Heart left ventricle (tissue), 16 donors: Measurements from ENCODE around the gene NNAT. TPM values are rescaled to one million over a fixed set of nuclear protein-coding genes. Genes with fewer than 3 reads are reported as not detected.

Experiments used
- ATAC-seq, 4 donors: fragments of 200-7000 bp; cut with Tn5 transposase; one replicate each; pipeline ENCODE4 v1.9.1; 2020 to 2022; ENCODE audit warnings: moderate library complexity in 4 of 4, mild to moderate bottlenecking in 3 of 4, moderate number of reproducible peaks in 1 of 4
- DNase-seq, 5 donors: peaks; one replicate each; pipeline ENCODE4 v3.0.0-alpha.2; 2020
- H3K27ac ChIP-seq, 12 donors: fragments of 200-600 bp; sonication (generic) in 4 of 12; one replicate each; pipeline versions ENCODE4 v1.5.0 to v1.8.0; 2016 to 2022; ENCODE audit warnings: mild to moderate bottlenecking in 2 of 12
- H3K27me3 ChIP-seq, 9 donors: fragments of 200-600 bp; sonication (generic) in 2 of 9; one replicate each; pipeline versions ENCODE4 v1.5.1 to v1.8.0; 2016 to 2022; ENCODE audit warnings: mild to moderate bottlenecking in 3 of 9
- H3K36me3 ChIP-seq, 9 donors: fragments of 200-600 bp; sonication (generic) in 2 of 9; one replicate each; pipeline versions ENCODE4 v1.5.0 to v1.8.0; 2018 to 2022; ENCODE audit warnings: mild to moderate bottlenecking in 2 of 9
- H3K4me1 ChIP-seq, 12 donors: fragments of 200-600 bp; sonication (generic) in 4 of 12; one replicate each; pipeline versions ENCODE4 v1.5.0 to v1.8.0; 2016 to 2022; ENCODE audit warnings: mild to moderate bottlenecking in 3 of 12
- H3K4me3 ChIP-seq, 12 donors: fragments of 200-600 bp; sonication (generic) in 4 of 12; one replicate each; pipeline versions ENCODE4 v1.5.0 to v1.8.0; 2017 to 2022; ENCODE audit warnings: mild to moderate bottlenecking in 9 of 12, moderate library complexity in 4 of 12
- H3K9me3 ChIP-seq, 12 donors: fragments of 200-600 bp; sonication (generic) in 4 of 12; one replicate each; pipeline versions ENCODE4 v1.5.0 to v1.8.0; 2016 to 2022; ENCODE audit warnings: mild to moderate bottlenecking in 1 of 12
- CTCF ChIP-seq, 12 donors: fragments of 200-600 bp; sonication (generic) in 4 of 12; IDR thresholded peaks; one replicate each; pipeline versions ENCODE4 v1.5.0 to v1.8.0; 2018 to 2022; ENCODE audit warnings: antibody characterized with exemption in 12 of 12, mild to moderate bottlenecking in 5 of 12
- POLR2A ChIP-seq, 2 donors: fragments of 450-650 bp; IDR thresholded peaks; one replicate each; pipeline ENCODE4 v1.6.1; 2017; ENCODE audit warnings: antibody characterized with exemption in 2 of 2, mild to moderate bottlenecking in 2 of 2, moderate library complexity in 2 of 2
- WGBS, 4 donors: extraction: QIAGEN DNeasy Blood & Tissue Kit in 2 of 4; methylation state at CpG; one replicate each; pipeline versions ENCODE4 v1.1.5 to v1.1.7; 2013 to 2018; 5-methylcytosine and 5-hydroxymethylcytosine counted together
- intact Hi-C, 10 donors: fragments of 100-400 bp; cut with DNase I; formaldehyde crosslinking; loops; one replicate each; pipeline versions ENCODE4 v1.11.1 to v1.14.2; 2022
- polyA plus RNA-seq, 2 donors: library from polyadenylated mRNA; stranded (reverse); fragments of 200-250 nt; gene quantifications; one replicate each; pipeline ENCODE4 v1.2.3, GENCODE V29; 2013
- total RNA-seq, 9 donors: library from RNA; depleted of rRNA in 2 of 9; stranded (reverse); fragments of >200 nt in 2 of 9; fragmentation: NEBNext Ultra II Directional in 3 of 9; extraction: Animal tissue kit (Norgen Biotek cat#: 25700) in 3 of 9; gene quantifications; one replicate each; pipeline versions ENCODE4 v1.1.0 to v1.2.4, GENCODE V29; 2016 to 2023
- donor health status: ischemic (EF 13 %, LVEDD 7.1; RV severe dilation, severe dysfunction).
- donor health status: healthy with polysubstance abuse.
- donor health status: DM: no; HTN: yes; CAD: no.
- donor health status: DM: no; HTN: no; CAD: no.
- donor health status: ischemic (EF 25% LVEDD 6.9; RV normal size, moderate dysfunction).
- donor health status: ischemic (EF 25% LVEDD 5.7; RV mildly dilated, moderate dysfunction).
- donor health status: healthy.
- donor health status: DM: yes; HTN: yes; CAD: no.
- donor health status: ischemic (EF 35%, LVEDD 5.7; RV mildly dilated, moderate dysfunction).
- donor health status: nonischemic (EF 11% LVEDD 7.7; RV severe dilation, severe dysfunction).
- donor health status: DM: yes; HTN: yes; CAD: no.
- donor health status: PGD.
- donor health status: ischemic (EF 29% LVEDD 5.4; RV normal size, mild dysfunction).
- donor health status: nonischemic (EF 23%, LVEDD 6.1; RV moderate dilation, normal function).

The NNAT gene
- total and polyA plus RNA-seq, 11 donors = 0.23 to 4.6 (median 0.57) TPM; not detected in 5

GRCh38 chr20:37564388-37565133 lies 43.5 kb downstream of the NNAT start:
- Histone ChIP-seq H3K4me1 (peaks cover 0 to 8% (median 2%) of the 10 kb centered on the region in 12 donors), H3K4me3 (no peak overlapping the region), H3K27ac (no peak overlapping the region), H3K9me3 (no peaks in the 10 kb centered on the region), H3K27me3 (peaks cover 3 to 61% (median 35%) of the 10 kb centered on the region in 9 donors), H3K36me3 (no peaks in the 10 kb centered on the region)
- peak in 4 of 5 donors; percentile 24 to 69 (median 35) for DNase-seq
- peak in 3 of 4 donors; percentile 65 to 80 (median 71) for ATAC-seq
- 10 to 12% (median 10%) methylated on average over 28 to 34 of the region's 34 CpGs for WGBS, 4 donors
- intact Hi-C loops = loop anchor here (1.0 to 10.0 kb wide), 14 partner anchors 428 to 843 kb away; partner anchors contain the start of genes RPRD1B (in 1 of the 10) and TTI1 (in 1 of the 10)
- TF ChIP-seq POLR2A (IDR thresholded peaks at IDR 0.05) = no peak
- TF ChIP-seq CTCF (IDR thresholded peaks at IDR 0.05) = peak; percentile 80 to 95 (median 92)

- no peak for TF ChIP-seq POLR2A (IDR thresholded peaks at IDR 0.05)
- TF ChIP-seq CTCF (IDR thresholded peaks at IDR 0.05) = no peak
- peaks cover 3 to 61% (median 35%) of the 10 kb centered on the region in 9 donors for H3K27me3 ChIP-seq
- peaks cover 0 to 8% (median 2%) of the 10 kb centered on the region in 12 donors for H3K4me1 ChIP-seq
- no peaks in the 10 kb centered on the region for H3K36me3 ChIP-seq
- no peaks in the 10 kb centered on the region for H3K9me3 ChIP-seq
- no peak for DNase-seq
- intact Hi-C loops = loop anchor here in 9 of 10 donors (2.0 to 10.0 kb wide), 10 partner anchors 427 to 760 kb away; partner anchors contain the start of genes RPRD1B (in 1 of the 9) and TTI1 (in 1 of the 9)
- H3K27ac ChIP-seq = no peak overlapping the region
- H3K4me3 ChIP-seq = no peak overlapping the region
- peak in 1 of 4 donors; percentile 25 for ATAC-seq
- WGBS, 4 donors = 72 to 78% (median 75%) methylated on average over 14 of the region's 14 CpGs
Observed at GRCh38 chr20:37565134-37565811, 44.2 kb downstream of the NNAT start.

- H3K4me3 ChIP-seq = no peak overlapping the region
- TF ChIP-seq CTCF (IDR thresholded peaks at IDR 0.05) (no peak), POLR2A (IDR thresholded peaks at IDR 0.05) (no peak)
- WGBS, 4 donors = 63 to 73% (median 67%) methylated on average over 4 to 5 of the region's 5 CpGs
- intact Hi-C loops = loop anchor here in 7 of 10 donors (5.0 to 10.0 kb wide), 8 partner anchors 426 to 758 kb away; partner anchors contain the start of genes RPRD1B (in 1 of the 7) and TTI1 (in 1 of the 7)
- no peak for ATAC-seq
- DNase-seq = no peak
- peaks cover 3 to 64% (median 35%) of the 10 kb centered on the region in 9 donors for H3K27me3 ChIP-seq
- H3K27ac ChIP-seq = no peak overlapping the region
- no peaks in the 10 kb centered on the region for H3K9me3 ChIP-seq
- no peaks in the 10 kb centered on the region for H3K36me3 ChIP-seq
- peaks cover 0 to 8% (median 2%) of the 10 kb centered on the region in 12 donors for H3K4me1 ChIP-seq
Observed at GRCh38 chr20:37566590-37567330, 45.7 kb downstream of the NNAT start.
